Central memory CD8-positive, alpha-beta T cell (primary cell): Measurements from ENCODE around the gene SH2B3.

Experiments
- ATAC-seq: fragments of 150-1000 bp; cut with Tn5 transposase; replicated peaks from 2 replicates; pipeline ENCODE4 v1.10.0; 2022; ENCODE audit warnings: mild to moderate bottlenecking, moderate FRiP score, moderate number of reproducible peaks; ENCODE audit not compliant: poor library complexity, severe bottlenecking; ENCODE audit errors: extremely low read depth
- DNase-seq, 2 donors: peaks; one replicate each; pipeline ENCODE4 v3.0.0; 2021; ENCODE audit warnings: low spot score in 2 of 2
- H3K27ac Mint-ChIP-seq: one replicate; pipeline ENCODE4 v1.8.0; 2022; ENCODE audit warnings: low read depth, mild to moderate bottlenecking, moderate library complexity, mixed read lengths
- H3K27me3 Mint-ChIP-seq: one replicate; pipeline ENCODE4 v1.8.0; 2022; ENCODE audit warnings: mixed read lengths
- H3K36me3 Mint-ChIP-seq: one replicate; pipeline ENCODE4 v1.8.0; 2022; ENCODE audit warnings: mild to moderate bottlenecking, moderate library complexity, mixed read lengths; ENCODE audit not compliant: insufficient read depth
- H3K4me1 Mint-ChIP-seq: one replicate; pipeline ENCODE4 v1.8.0; 2022; ENCODE audit warnings: mixed read lengths
- H3K4me3 Mint-ChIP-seq: one replicate; pipeline ENCODE4 v1.8.0; 2022; ENCODE audit warnings: mild to moderate bottlenecking, moderate library complexity, mixed read lengths
- H3K9me3 Mint-ChIP-seq: one replicate; pipeline ENCODE4 v1.8.0; 2022; ENCODE audit warnings: mixed read lengths

The SH2B3 gene

DNA sequence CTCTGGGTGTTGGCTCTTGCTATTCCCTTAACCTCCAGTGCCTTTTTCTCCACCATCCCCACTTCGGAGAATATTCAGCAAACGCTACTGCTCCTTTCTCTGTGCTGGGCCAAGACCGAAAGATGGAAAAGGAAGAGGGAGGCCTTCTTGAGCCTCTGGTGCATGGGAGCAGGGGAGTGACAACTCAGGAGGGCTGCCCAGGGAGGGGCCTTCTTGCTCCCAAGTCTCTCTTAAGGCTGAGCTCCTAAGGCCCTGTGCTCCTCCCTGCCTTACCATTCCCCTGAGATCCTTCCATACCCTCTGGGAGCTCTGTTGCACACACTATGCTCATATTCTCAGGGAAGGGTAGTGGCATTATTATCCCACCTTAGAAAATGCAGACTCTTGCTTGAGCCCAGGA lies 34.9 kb downstream of the SH2B3 start:
- Mint-ChIP-seq H3K9me3 (no peaks in the 10 kb centered on the region), H3K27ac (peak overlapping the region; percentile 100), H3K36me3 (peaks cover 29% of the 10 kb centered on the region), H3K4me3 (peak overlapping the region; percentile 49), H3K4me1 (peaks cover 77% of the 10 kb centered on the region), H3K27me3 (no peaks in the 10 kb centered on the region)
- ATAC-seq (no peak), DNase-seq (no peak)

GRCh38 chr12:111441107-111441928 lies 35.6 kb downstream of the SH2B3 start:
- no peak for DNase-seq
- no peak for ATAC-seq
- Mint-ChIP-seq H3K9me3 (no peaks in the 10 kb centered on the region), H3K4me3 (no peak overlapping the region), H3K27ac (peak overlapping the region; percentile 87), H3K36me3 (peaks cover 27% of the 10 kb centered on the region), H3K27me3 (no peaks in the 10 kb centered on the region), H3K4me1 (peaks cover 77% of the 10 kb centered on the region)

GRCh38 chr12:111442301-111443045 lies 36.8 kb downstream of the SH2B3 start:
- Mint-ChIP-seq H3K4me3 (peak overlapping the region; percentile 64), H3K4me1 (peaks cover 71% of the 10 kb centered on the region), H3K27me3 (no peaks in the 10 kb centered on the region), H3K27ac (peak overlapping the region; percentile 87), H3K36me3 (peaks cover 30% of the 10 kb centered on the region), H3K9me3 (no peaks in the 10 kb centered on the region)
- DNase-seq (no peak), ATAC-seq (no peak)

DNA sequence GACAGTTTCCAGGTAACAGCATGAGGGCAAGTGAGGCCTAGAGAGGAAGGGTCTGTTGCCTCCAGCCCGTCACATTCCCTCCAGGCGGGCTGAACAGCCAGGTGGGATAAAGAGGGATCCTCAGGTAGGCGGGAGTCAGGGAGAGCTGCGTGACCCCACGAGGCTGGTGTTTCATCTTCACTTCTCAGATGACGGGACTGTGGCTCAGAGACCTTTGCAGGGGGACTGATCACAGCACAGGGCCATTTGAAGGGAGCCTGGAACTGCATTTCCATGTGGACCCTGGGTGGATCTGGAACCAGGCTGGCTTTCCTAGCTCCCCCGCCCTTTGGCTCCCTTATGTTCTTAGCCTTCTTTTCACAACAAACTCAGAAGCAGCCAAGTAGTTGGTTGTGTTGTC lies 37.4 kb downstream of the SH2B3 start:
- Mint-ChIP-seq H3K27ac (peak overlapping the region; percentile 87), H3K4me3 (peak overlapping the region; percentile 64), H3K27me3 (no peaks in the 10 kb centered on the region), H3K36me3 (peaks cover 32% of the 10 kb centered on the region), H3K4me1 (peaks cover 70% of the 10 kb centered on the region), H3K9me3 (no peaks in the 10 kb centered on the region)
- no peak for DNase-seq
- no peak for ATAC-seq

GRCh38 chr12:111443586-111443985 lies 37.9 kb downstream of the SH2B3 start:
- peaks cover 67% of the 10 kb centered on the region for H3K4me1 Mint-ChIP-seq
- ATAC-seq, result no peak
- peaks cover 31% of the 10 kb centered on the region for H3K36me3 Mint-ChIP-seq
- H3K9me3 Mint-ChIP-seq, result no peaks in the 10 kb centered on the region
- no peak for DNase-seq
- H3K27ac Mint-ChIP-seq, result peak overlapping the region; percentile 87
- peak overlapping the region; percentile 77 for H3K4me3 Mint-ChIP-seq
- no peaks in the 10 kb centered on the region for H3K27me3 Mint-ChIP-seq

GRCh38 chr12:111444314-111444924 lies 38.7 kb downstream of the SH2B3 start:
- peak overlapping the region; percentile 77 for H3K4me3 Mint-ChIP-seq
- peak in 1 of 2 donors; percentile 11 for DNase-seq
- H3K9me3 Mint-ChIP-seq, result no peaks in the 10 kb centered on the region
- no peak for ATAC-seq
- peaks cover 70% of the 10 kb centered on the region for H3K4me1 Mint-ChIP-seq
- H3K27me3 Mint-ChIP-seq, result no peaks in the 10 kb centered on the region
- H3K36me3 Mint-ChIP-seq, result peaks cover 36% of the 10 kb centered on the region
- peak overlapping the region; percentile 87 for H3K27ac Mint-ChIP-seq

DNA sequence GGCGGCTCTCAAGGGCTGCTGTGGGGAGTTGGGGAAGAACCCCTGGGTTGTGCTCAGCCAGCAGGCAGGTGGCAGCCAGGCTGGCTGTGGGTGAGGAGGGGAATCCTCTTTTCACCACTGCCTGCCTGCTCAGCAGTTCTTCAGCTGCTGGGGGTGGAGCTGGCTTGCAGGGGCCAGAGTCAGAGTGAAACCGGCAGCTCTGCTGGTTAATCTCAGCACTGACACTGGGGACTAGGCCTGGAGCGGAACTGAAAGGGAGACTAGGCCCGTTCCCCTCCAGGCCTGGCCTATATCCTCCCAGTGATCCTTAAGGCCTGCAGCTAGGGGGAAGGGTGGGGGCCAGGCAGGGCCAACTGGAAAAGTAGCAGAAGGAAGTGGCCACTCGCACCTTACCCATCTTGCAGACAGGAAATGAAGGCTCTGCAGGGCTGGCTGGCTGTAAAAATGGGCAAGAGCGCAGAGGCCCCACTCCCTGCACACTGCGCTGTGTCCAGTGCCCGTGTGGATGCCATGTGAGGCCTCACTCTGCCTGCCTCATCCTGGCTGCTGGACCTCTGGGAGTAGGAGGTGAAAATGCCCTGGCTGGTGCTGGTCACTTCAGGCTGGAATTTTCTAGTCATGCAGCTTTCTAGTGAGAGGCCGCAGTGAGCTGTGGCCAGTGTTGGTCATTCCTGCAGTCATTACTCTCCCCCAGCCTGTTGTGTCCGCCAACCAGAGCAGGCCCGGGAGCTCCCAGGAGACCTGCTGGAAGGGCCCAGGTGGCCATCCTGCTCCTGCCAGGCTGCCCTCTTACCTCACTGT lies 39.4 kb downstream of the SH2B3 start:
- Mint-ChIP-seq H3K27me3 (no peaks in the 10 kb centered on the region), H3K4me1 (peaks cover 67% of the 10 kb centered on the region), H3K4me3 (peak overlapping the region; percentile 77), H3K36me3 (peaks cover 41% of the 10 kb centered on the region), H3K9me3 (no peaks in the 10 kb centered on the region), H3K27ac (peak overlapping the region; percentile 87)
- peak; percentile 57 to 86 for DNase-seq
- ATAC-seq, result peak; percentile 98

GRCh38 chr12:111445726-111446581 lies 40.2 kb downstream of the SH2B3 start:
- H3K4me3 Mint-ChIP-seq, result peak overlapping the region; percentile 77
- peak; percentile 6 to 12 for DNase-seq

GRCh38 chr12:111446631-111447570 lies 41.2 kb downstream of the SH2B3 start:
- Mint-ChIP-seq H3K4me3 (no peak overlapping the region), H3K27me3 (no peaks in the 10 kb centered on the region), H3K4me1 (peaks cover 72% of the 10 kb centered on the region), H3K36me3 (peaks cover 46% of the 10 kb centered on the region), H3K9me3 (no peaks in the 10 kb centered on the region), H3K27ac (peak overlapping the region; percentile 87)
- ATAC-seq, result no peak
- DNase-seq, result peak in 1 of 2 donors; percentile 7

More at GRCh38 chr12:111445726-111446581, 40.2 kb downstream of the SH2B3 start:
- H3K9me3 Mint-ChIP-seq, result no peaks in the 10 kb centered on the region
- H3K4me1 Mint-ChIP-seq, result peaks cover 66% of the 10 kb centered on the region
- no peaks in the 10 kb centered on the region for H3K27me3 Mint-ChIP-seq
- peak overlapping the region; percentile 87 for H3K27ac Mint-ChIP-seq
- H3K36me3 Mint-ChIP-seq, result peaks cover 45% of the 10 kb centered on the region
- ATAC-seq, result no peak

DNA sequence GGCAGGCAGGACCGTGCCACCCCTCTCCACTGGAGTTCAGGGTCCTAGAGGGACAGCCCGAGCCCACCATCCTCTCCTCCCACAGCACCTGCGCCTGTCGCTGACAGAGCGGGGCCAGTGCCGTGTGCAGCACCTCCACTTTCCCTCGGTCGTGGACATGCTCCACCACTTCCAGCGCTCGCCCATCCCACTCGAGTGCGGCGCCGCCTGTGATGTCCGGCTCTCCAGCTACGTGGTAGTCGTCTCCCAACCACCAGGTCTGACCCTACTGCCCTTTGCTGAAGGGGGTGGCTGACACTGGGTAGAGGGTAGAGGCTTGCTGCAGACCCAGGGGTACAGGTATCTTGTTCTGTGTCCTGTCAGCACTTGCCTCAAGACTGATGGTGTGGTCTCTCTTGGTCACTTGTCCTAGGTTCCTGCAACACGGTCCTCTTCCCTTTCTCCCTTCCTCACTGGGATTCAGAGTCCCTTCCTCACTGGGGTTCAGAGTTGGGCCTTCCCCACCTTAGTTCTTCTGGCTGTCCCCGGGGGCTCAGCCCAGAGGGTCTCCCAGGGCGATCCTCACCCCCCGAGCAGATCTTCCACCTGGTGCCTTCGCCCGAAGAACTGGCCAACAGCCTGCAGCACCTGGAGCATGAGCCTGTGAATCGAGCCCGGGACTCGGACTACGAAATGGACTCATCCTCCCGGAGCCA lies 42.0 kb downstream of the SH2B3 start:
- no peak overlapping the region for H3K4me3 Mint-ChIP-seq
- peaks cover 45% of the 10 kb centered on the region for H3K36me3 Mint-ChIP-seq
- DNase-seq, result peak; percentile 8 to 9

More for the DNA sequence above, 42.0 kb downstream of the SH2B3 start:
- Mint-ChIP-seq H3K27me3 (no peaks in the 10 kb centered on the region), H3K27ac (peak overlapping the region; percentile 82), H3K9me3 (no peaks in the 10 kb centered on the region), H3K4me1 (peaks cover 70% of the 10 kb centered on the region)
- ATAC-seq, result no peak
